K562 (cell line): ENCODE data around the gene AMZ1.

Experiments used
- BRF1 ChIP-seq: IDR thresholded peaks from 3 replicates; pipeline ENCODE4 v1.6.1; 2011; ENCODE audit warnings: borderline replicate concordance, mild to moderate bottlenecking; ENCODE audit not compliant: insufficient read length; ENCODE audit errors: extremely low read depth
- CREB1 ChIP-seq, 2 experiments: sonication (generic) in 1 of 2; formaldehyde crosslinking in 1 of 2; IDR thresholded peaks; 2 replicates each; pipeline versions ENCODE4 v1.6.1 to v1.8.0; 2012 to 2022; ENCODE audit warnings: inconsistent platforms in 1 of 2, mild to moderate bottlenecking in 1 of 2, missing genetic modification reagents in 1 of 2, moderate library complexity in 1 of 2
- CTCF ChIP-seq, 3 experiments: IDR thresholded peaks in 2 of 3; conservative IDR thresholded peaks in 1 of 3; 2 replicates each; pipeline ENCODE4 v1.5.1; 2011 to 2012; ENCODE audit warnings: low read length in 3 of 3, mild to moderate bottlenecking in 3 of 3, control low read depth in 2 of 3, improper control_type of control experiment in 1 of 3, inconsistent platforms in 1 of 3, low read depth in 1 of 3, mixed read lengths in 1 of 3, moderate library complexity in 1 of 3; ENCODE audit not compliant: insufficient read depth in 2 of 3
- DPF2 ChIP-seq: fragments of 450-650 bp; IDR thresholded peaks from 2 replicates; pipeline ENCODE4 v1.6.1; 2016
- EHMT2 ChIP-seq: fragments of 450-650 bp; IDR thresholded peaks from 2 replicates; pipeline ENCODE4 v1.6.1; 2018; ENCODE audit warnings: antibody characterized with exemption
- ETS2 ChIP-seq: IDR thresholded peaks from 2 replicates; pipeline ENCODE4 v1.6.1; 2016; ENCODE audit warnings: borderline replicate concordance, missing genetic modification characterization, mild to moderate bottlenecking, moderate library complexity, missing compliant biosample characterization; ENCODE audit not compliant: poor library complexity, severe bottlenecking
- MAFF ChIP-seq: IDR thresholded peaks from 2 replicates; pipeline ENCODE4 v1.6.1; 2012; ENCODE audit warnings: low read length, improper control_type of control experiment
- MAX ChIP-seq: sonication (generic); formaldehyde crosslinking; IDR thresholded peaks from 2 replicates; pipeline ENCODE4 v1.9.0; 2022; ENCODE audit warnings: mild to moderate bottlenecking, missing genetic modification reagents
- MYC ChIP-seq, 2 experiments: fragments of 250-450 bp in 1 of 2; sonication (Bioruptor Pico) in 1 of 2; IDR thresholded peaks; 2 replicates each; pipeline versions ENCODE4 v1.5.1 to v1.6.1; 2012 to 2021; ENCODE audit warnings: low read depth in 2 of 2, borderline replicate concordance in 1 of 2, improper control_type of control experiment in 1 of 2, low read length in 1 of 2, mild to moderate bottlenecking in 1 of 2, moderate library complexity in 1 of 2
- REST ChIP-seq, 2 experiments: fragments of 450-650 bp; formaldehyde crosslinking in 1 of 2; IDR thresholded peaks; 2 replicates each; pipeline versions ENCODE4 v1.4.0 to v1.6.1; 2014 to 2020; ENCODE audit warnings: mild to moderate bottlenecking in 2 of 2, borderline replicate concordance in 1 of 2, low read depth in 1 of 2
- RFX5 ChIP-seq: IDR thresholded peaks from 2 replicates; pipeline ENCODE4 v1.6.1; 2011; ENCODE audit warnings: low read depth, mild to moderate bottlenecking, improper control_type of control experiment, low read length
- U2AF1 ChIP-seq: fragments of 200-400 bp; formaldehyde crosslinking; optimal IDR thresholded peaks from 2 replicates; pipeline ENCODE3; 2017; ENCODE audit warnings: mild to moderate bottlenecking, low read depth, low read length, moderate library complexity
- ZNF175 ChIP-seq: fragments of 200-800 bp; sonication (Bioruptor generic); IDR thresholded peaks from 2 replicates; pipeline ENCODE4 v1.6.1; 2016; ENCODE audit warnings: low read depth, mild to moderate bottlenecking, missing genetic modification characterization, missing compliant biosample characterization
- ZNF408 ChIP-seq: fragments of 250-450 bp; sonication (Bioruptor Pico); IDR thresholded peaks from 2 replicates; pipeline ENCODE4 v1.4.0; 2020; ENCODE audit warnings: low read depth, mild to moderate bottlenecking, moderate library complexity

DNA sequence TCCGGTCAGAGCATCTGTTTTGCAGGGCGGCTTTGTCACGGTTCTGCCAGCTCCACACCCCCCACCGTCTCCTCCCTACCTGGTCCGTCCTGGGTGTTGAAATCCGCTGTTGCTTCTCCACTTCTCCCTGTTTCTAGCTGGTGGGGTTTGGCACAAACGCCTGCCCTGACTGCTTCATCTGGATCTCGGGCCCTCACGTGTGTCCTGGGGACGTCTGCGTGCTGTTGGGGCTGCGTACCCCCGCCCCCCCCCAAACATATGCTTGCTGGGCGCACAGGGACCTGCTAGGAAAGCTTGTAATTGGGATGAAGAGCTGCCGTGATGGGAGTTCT is 11.3 kb downstream of the AMZ1 start:
- TF ChIP-seq MAFF: no peak
- TF ChIP-seq ZNF175 (CRISPR knock-in tag): no peak
- no peak for TF ChIP-seq CTCF (IDR thresholded peaks at IDR 0.05 in 2 of 3, conservative IDR thresholded peaks at IDR 0.05 in 1 of 3; ENCODE audit: insufficient read depth in 2 of 3, low read depth in 1 of 3, low read length in 3 of 3)
- no peak for TF ChIP-seq ZNF408
- TF ChIP-seq REST (IDR thresholded peaks at IDR 0.05; ENCODE audit: borderline replicate concordance): no peak
- no peak for TF ChIP-seq REST (CRISPR knock-in tag; IDR thresholded peaks at IDR 0.05; ENCODE audit: low read depth)
- no peak for TF ChIP-seq RFX5
- TF ChIP-seq BRF1: no peak
- TF ChIP-seq DPF2: no peak
- no peak for TF ChIP-seq EHMT2
- no peak for TF ChIP-seq U2AF1
- TF ChIP-seq CREB1 (IDR thresholded peaks at IDR 0.05): no peak
- TF ChIP-seq CREB1 (CRISPR knock-in tag; IDR thresholded peaks at IDR 0.05): no peak
- TF ChIP-seq MAX (CRISPR knock-in tag): no peak
- TF ChIP-seq MYC (IDR thresholded peaks at IDR 0.05; ENCODE audit: low read depth, low read length): no peak
- no peak for TF ChIP-seq MYC (CRISPR knock-in tag; IDR thresholded peaks at IDR 0.05; ENCODE audit: borderline replicate concordance, low read depth)
- no peak for TF ChIP-seq ETS2 (tag)
